ENCODE measurements around the gene NUBPL.

Gene NUBPL

GRCh38 chr14:31668348-31668747 lies 107.1 kb downstream of the NUBPL start:
- Histone ChIP-seq H3K4me1 (ENCODE audit: control insufficient read depth in 1 of 2, insufficient read depth in 1 of 2, low read depth in 1 of 2, low read length in 1 of 2) (no peaks in the 10 kb centered on the region), H3K27me3 (no peaks in the 10 kb centered on the region), H3K4me3 (ENCODE audit: low read depth in 1 of 2, low read length in 1 of 2) (no peak overlapping the region), H3K36me3 (no peaks in the 10 kb centered on the region), H3K27ac (no peak overlapping the region), H3K9me3 (no peaks in the 10 kb centered on the region)
- no peak for TF ChIP-seq CTCF (IDR thresholded peaks at IDR 0.05)

GRCh38 chr14:31672709-31673108 lies 111.5 kb downstream of the NUBPL start:
- no peak overlapping the region for H3K4me3 ChIP-seq (ENCODE audit: low read depth in 1 of 2, low read length in 1 of 2)
- H3K4me1 ChIP-seq (ENCODE audit: control insufficient read depth in 1 of 2, insufficient read depth in 1 of 2, low read depth in 1 of 2, low read length in 1 of 2) = no peaks in the 10 kb centered on the region
- no peak overlapping the region for H3K27ac ChIP-seq
- no peaks in the 10 kb centered on the region for H3K36me3 ChIP-seq
- no peaks in the 10 kb centered on the region for H3K27me3 ChIP-seq
- H3K9me3 ChIP-seq = no peaks in the 10 kb centered on the region
- no peak for TF ChIP-seq CTCF (IDR thresholded peaks at IDR 0.05)

GRCh38 chr14:31677052-31677451 lies 115.8 kb downstream of the NUBPL start:
- H3K4me1 ChIP-seq (ENCODE audit: control insufficient read depth in 1 of 2, insufficient read depth in 1 of 2, low read depth in 1 of 2, low read length in 1 of 2) = no peaks in the 10 kb centered on the region
- TF ChIP-seq CTCF (IDR thresholded peaks at IDR 0.05) = no peak
- no peaks in the 10 kb centered on the region for H3K36me3 ChIP-seq
- no peak overlapping the region for H3K4me3 ChIP-seq (ENCODE audit: low read depth in 1 of 2, low read length in 1 of 2)
- no peaks in the 10 kb centered on the region for H3K9me3 ChIP-seq
- H3K27me3 ChIP-seq = no peaks in the 10 kb centered on the region
- H3K27ac ChIP-seq = no peak overlapping the region

GRCh38 chr14:31677630-31678029 lies 116.4 kb downstream of the NUBPL start:
- Histone ChIP-seq H3K27me3 (no peaks in the 10 kb centered on the region), H3K4me1 (ENCODE audit: control insufficient read depth in 1 of 2, insufficient read depth in 1 of 2, low read depth in 1 of 2, low read length in 1 of 2) (no peaks in the 10 kb centered on the region), H3K36me3 (no peaks in the 10 kb centered on the region), H3K27ac (no peak overlapping the region), H3K4me3 (ENCODE audit: low read depth in 1 of 2, low read length in 1 of 2) (no peak overlapping the region), H3K9me3 (no peaks in the 10 kb centered on the region)
- TF ChIP-seq CTCF (IDR thresholded peaks at IDR 0.05) = no peak

GRCh38 chr14:31678421-31679249 lies 117.4 kb downstream of the NUBPL start:
- no peak for TF ChIP-seq CTCF (IDR thresholded peaks at IDR 0.05)
- no peaks in the 10 kb centered on the region for H3K27me3 ChIP-seq
- H3K9me3 ChIP-seq = no peaks in the 10 kb centered on the region
- no peak overlapping the region for H3K27ac ChIP-seq
- no peaks in the 10 kb centered on the region for H3K36me3 ChIP-seq
- H3K4me3 ChIP-seq (ENCODE audit: low read depth in 1 of 2, low read length in 1 of 2) = no peak overlapping the region
- H3K4me1 ChIP-seq (ENCODE audit: control insufficient read depth in 1 of 2, insufficient read depth in 1 of 2, low read depth in 1 of 2, low read length in 1 of 2) = no peaks in the 10 kb centered on the region

Data from neutrophil (primary cell).